Astrocyte (in vitro differentiated cells and primary cell): Measurements from ENCODE around the gene NPR2. TPM values are rescaled to one million over a fixed set of nuclear protein-coding genes. Genes with fewer than 3 reads are reported as not detected.
A peak's percentile ranks its signal among the peaks of the same experiment; 100 is the strongest.

Source experiments
- DNase-seq: peaks from one replicate; pipeline ENCODE4 v3.0.0-alpha.2; 2010; ENCODE audit warnings: low read depth
- FAIRE-seq: peaks from 2 replicates; lab custom pipeline; 2011; peaks lifted over from hg19 to GRCh38; lab: Jason Lieb, UNC
- H2AFZ ChIP-seq: 2 replicates; pipeline ENCODE4 v1.6.0; 2012; ENCODE audit warnings: low read depth, low read length, inconsistent platforms
- H3K27ac ChIP-seq: 2 replicates; pipeline ENCODE4 v1.5.1; 2011; ENCODE audit warnings: low read depth, low read length, inconsistent platforms
- H3K27me3 ChIP-seq: 2 replicates; pipeline ENCODE4 v1.6.0; 2011; ENCODE audit warnings: low read length, inconsistent platforms; ENCODE audit not compliant: insufficient read depth
- H3K36me3 ChIP-seq: 2 replicates; pipeline ENCODE4 v1.5.1; 2011; ENCODE audit warnings: low read length, inconsistent platforms; ENCODE audit not compliant: insufficient read depth
- H3K4me1 ChIP-seq: 2 replicates; pipeline ENCODE4 v1.5.1; 2011; ENCODE audit warnings: low read length, inconsistent platforms; ENCODE audit not compliant: insufficient read depth
- H3K4me2 ChIP-seq: 2 replicates; pipeline ENCODE4 v1.6.0; 2012; ENCODE audit warnings: low read length, inconsistent platforms
- H3K4me3 ChIP-seq: 2 replicates; pipeline ENCODE4 v1.5.1; 2011; ENCODE audit warnings: low read depth, mild to moderate bottlenecking, low read length, inconsistent platforms; ENCODE audit not compliant: insufficient read depth
- H3K79me2 ChIP-seq: 2 replicates; pipeline ENCODE4 v1.6.0; 2012; ENCODE audit warnings: mild to moderate bottlenecking, low read length, inconsistent platforms; ENCODE audit not compliant: insufficient read depth
- H3K9ac ChIP-seq: 2 replicates; pipeline ENCODE4 v1.6.0; 2012; ENCODE audit warnings: mild to moderate bottlenecking, low read length, inconsistent platforms
- H3K9me3 ChIP-seq: 2 replicates; pipeline ENCODE4 v1.5.1; 2012; ENCODE audit warnings: low read depth, mild to moderate bottlenecking, low read length, inconsistent platforms; ENCODE audit not compliant: insufficient read depth
- H4K20me1 ChIP-seq: 2 replicates; pipeline ENCODE4 v1.6.0; 2012; ENCODE audit warnings: low read length, inconsistent platforms; ENCODE audit not compliant: insufficient read depth
- H3K27ac Mint-ChIP-seq: one replicate; pipeline ENCODE4 v1.8.0; 2021; ENCODE audit warnings: mild to moderate bottlenecking, mixed read lengths; ENCODE audit not compliant: unreplicated experiment
- H3K27me3 Mint-ChIP-seq: one replicate; pipeline ENCODE4 v1.8.0; 2021; ENCODE audit warnings: low read depth, mixed read lengths; ENCODE audit not compliant: unreplicated experiment
- H3K36me3 Mint-ChIP-seq: one replicate; pipeline ENCODE4 v1.8.0; 2021; ENCODE audit warnings: low read depth, mixed read lengths; ENCODE audit not compliant: unreplicated experiment
- H3K4me1 Mint-ChIP-seq: one replicate; pipeline ENCODE4 v1.8.0; 2021; ENCODE audit warnings: low read depth, mixed read lengths; ENCODE audit not compliant: unreplicated experiment
- H3K4me3 Mint-ChIP-seq: one replicate; pipeline ENCODE4 v1.8.0; 2021; ENCODE audit warnings: mild to moderate bottlenecking, moderate library complexity, mixed read lengths; ENCODE audit not compliant: unreplicated experiment
- H3K9me3 Mint-ChIP-seq: one replicate; pipeline ENCODE4 v1.8.0; 2021; ENCODE audit warnings: mild to moderate bottlenecking, mixed read lengths; ENCODE audit not compliant: unreplicated experiment
- CTCF ChIP-seq: IDR thresholded peaks from 2 replicates; pipeline ENCODE4 v1.5.1; 2011; ENCODE audit warnings: low read depth, mild to moderate bottlenecking, inconsistent platforms, low read length, moderate library complexity; ENCODE audit not compliant: insufficient read depth
- EZH2 ChIP-seq: IDR thresholded peaks from 2 replicates; pipeline ENCODE4 v1.6.1; 2012; ENCODE audit warnings: mild to moderate bottlenecking, low read length, inconsistent platforms; ENCODE audit not compliant: insufficient read depth
- total RNA-seq: library from RNA; stranded (reverse); gene quantifications from 2 replicates; pipeline ENCODE4 v1.2.1, GENCODE V29; 2021

NPR2 gene
- total RNA-seq, 1 donor from 2014 or later: 24.6 TPM

- peak overlapping the region; percentile 83 for H3K4me3 Mint-ChIP-seq
- peak overlapping the region; percentile 63 for H3K27ac ChIP-seq
- peaks cover 22% of the 10 kb centered on the region for H3K4me1 Mint-ChIP-seq
- peaks cover 52% of the 10 kb centered on the region for H4K20me1 ChIP-seq
- no peaks in the 10 kb centered on the region for H3K27me3 ChIP-seq
- H3K36me3 ChIP-seq: peaks cover 29% of the 10 kb centered on the region
- H3K9ac ChIP-seq: peak overlapping the region; percentile 93
- peak overlapping the region; percentile 79 for H3K27ac Mint-ChIP-seq
- DNase-seq (no peak), FAIRE-seq (no peak)
- H3K4me1 ChIP-seq: peaks cover 26% of the 10 kb centered on the region
- peaks cover 71% of the 10 kb centered on the region for H3K79me2 ChIP-seq
- no peaks in the 10 kb centered on the region for H3K9me3 Mint-ChIP-seq
- H3K36me3 Mint-ChIP-seq: peaks cover 24% of the 10 kb centered on the region
- H2AFZ ChIP-seq: peak overlapping the region; percentile 91
- no peak for TF ChIP-seq EZH2
- TF ChIP-seq CTCF: no peak
- no peaks in the 10 kb centered on the region for H3K27me3 Mint-ChIP-seq
- peak overlapping the region; percentile 92 for H3K4me3 ChIP-seq
- no peaks in the 10 kb centered on the region for H3K9me3 ChIP-seq
- peak overlapping the region; percentile 95 for H3K4me2 ChIP-seq
Observed at GRCh38 chr9:35748242-35748857, 43.0 kb upstream of the NPR2 start.

- Histone ChIP-seq H2AFZ (peak within 1 kb of the TSS; percentile 91), H3K79me2 (peaks cover 65% of the 10 kb centered on the region)
- TF ChIP-seq CTCF: no peak
- no peak for TF ChIP-seq EZH2
Observed at GRCh38 chr9:35748858-35749514, 42.4 kb upstream of the NPR2 start, which contains the start of the genes GBA2 and RGP1. GBA2 (minus strand) TSS chr9:35749228; CDS start chr9:35748704, 524 bp downstream. RGP1 (plus strand) TSS chr9:35749287; CDS start chr9:35749756, 469 bp downstream.

More at GRCh38 chr9:35748858-35749514, 42.4 kb upstream of the NPR2 start, which contains the start of the genes GBA2 and RGP1:
- Mint-ChIP-seq H3K27me3 (no peaks in the 10 kb centered on the region), H3K36me3 (peaks cover 29% of the 10 kb centered on the region), H3K27ac (peak within 1 kb of the TSS; percentile 79), H3K9me3 (no peaks in the 10 kb centered on the region), H3K4me3 (peak within 1 kb of the TSS; percentile 95), H3K4me1 (peaks cover 22% of the 10 kb centered on the region)
- H3K4me3 ChIP-seq: peak within 1 kb of the TSS; percentile 92
- H3K4me1 ChIP-seq: peaks cover 27% of the 10 kb centered on the region
- peak within 1 kb of the TSS; percentile 95 for H3K4me2 ChIP-seq
- DNase-seq (peak; percentile 47), FAIRE-seq (no peak)
- peak within 1 kb of the TSS; percentile 93 for H3K9ac ChIP-seq
- peaks cover 28% of the 10 kb centered on the region for H3K36me3 ChIP-seq
- H3K27me3 ChIP-seq: no peaks in the 10 kb centered on the region
- peaks cover 48% of the 10 kb centered on the region for H4K20me1 ChIP-seq
- no peaks in the 10 kb centered on the region for H3K9me3 ChIP-seq
- peak within 1 kb of the TSS; percentile 63 for H3K27ac ChIP-seq
